A549 (cell line): Measurements from ENCODE around the gene PTPRJ.

Source experiments
- BHLHE40 ChIP-seq: IDR thresholded peaks from 2 replicates; pipeline ENCODE4 v1.6.1; 2012; ENCODE audit warnings: low read depth, low read length, inconsistent platforms
- EHMT2 ChIP-seq: fragments of 200-600 bp; sonication (generic); IDR thresholded peaks from 2 replicates; pipeline ENCODE4 v1.6.1; 2016; ENCODE audit warnings: antibody characterized with exemption, low read depth, mild to moderate bottlenecking, moderate library complexity
- FOSL2 ChIP-seq, 2 experiments: fragments of 450-650 bp in 1 of 2; fragments of >200 bp in 1 of 2; sonication (Bioruptor Twin) in 1 of 2; formaldehyde crosslinking; IDR thresholded peaks; 2 replicates each; pipeline versions ENCODE4 v1.5.0 to v1.6.1; 2016 to 2020; ENCODE audit warnings: mild to moderate bottlenecking in 1 of 2, moderate library complexity in 1 of 2
- FOXS1 ChIP-seq: fragments of 250-450 bp; sonication (Bioruptor Pico); IDR thresholded peaks from 2 replicates; pipeline ENCODE4 v1.5.0; 2020; ENCODE audit warnings: mild to moderate bottlenecking, moderate library complexity
- MYC ChIP-seq: IDR thresholded peaks from 2 replicates; pipeline ENCODE4 v1.6.1; 2012; ENCODE audit warnings: mild to moderate bottlenecking, inconsistent platforms, low read length, improper control_type of control experiment, borderline replicate concordance
- NPAS2 ChIP-seq: fragments of 250-450 bp; sonication (Bioruptor Pico); IDR thresholded peaks from 2 replicates; pipeline ENCODE4 v1.8.0; 2022; ENCODE audit warnings: mild to moderate bottlenecking, moderate library complexity, borderline replicate concordance
- NR3C1 ChIP-seq: fragments of >200 bp; sonication (Bioruptor Twin); formaldehyde crosslinking; IDR thresholded peaks from 3 replicates; pipeline ENCODE4 v1.6.1; 2017
- ZC3H11A ChIP-seq: fragments of 450-650 bp; IDR thresholded peaks from 2 replicates; pipeline ENCODE4 v1.6.1; 2014; ENCODE audit warnings: antibody characterized with exemption, mild to moderate bottlenecking
- ZSCAN20 ChIP-seq: fragments of 250-450 bp; sonication (Bioruptor Pico); IDR thresholded peaks from 2 replicates; pipeline ENCODE4 v1.8.0; 2022; ENCODE audit warnings: mild to moderate bottlenecking, moderate library complexity
- TF ChIP-seq, protein P1 (sequence below): IDR thresholded peaks from 2 replicates; pipeline ENCODE4 v1.6.1; 2012
- TF ChIP-seq, protein P2 (sequence below): fragments of >200 bp; sonication (Bioruptor Twin); formaldehyde crosslinking; IDR thresholded peaks from 3 replicates; pipeline ENCODE4 v1.5.1; 2016

DNA sequence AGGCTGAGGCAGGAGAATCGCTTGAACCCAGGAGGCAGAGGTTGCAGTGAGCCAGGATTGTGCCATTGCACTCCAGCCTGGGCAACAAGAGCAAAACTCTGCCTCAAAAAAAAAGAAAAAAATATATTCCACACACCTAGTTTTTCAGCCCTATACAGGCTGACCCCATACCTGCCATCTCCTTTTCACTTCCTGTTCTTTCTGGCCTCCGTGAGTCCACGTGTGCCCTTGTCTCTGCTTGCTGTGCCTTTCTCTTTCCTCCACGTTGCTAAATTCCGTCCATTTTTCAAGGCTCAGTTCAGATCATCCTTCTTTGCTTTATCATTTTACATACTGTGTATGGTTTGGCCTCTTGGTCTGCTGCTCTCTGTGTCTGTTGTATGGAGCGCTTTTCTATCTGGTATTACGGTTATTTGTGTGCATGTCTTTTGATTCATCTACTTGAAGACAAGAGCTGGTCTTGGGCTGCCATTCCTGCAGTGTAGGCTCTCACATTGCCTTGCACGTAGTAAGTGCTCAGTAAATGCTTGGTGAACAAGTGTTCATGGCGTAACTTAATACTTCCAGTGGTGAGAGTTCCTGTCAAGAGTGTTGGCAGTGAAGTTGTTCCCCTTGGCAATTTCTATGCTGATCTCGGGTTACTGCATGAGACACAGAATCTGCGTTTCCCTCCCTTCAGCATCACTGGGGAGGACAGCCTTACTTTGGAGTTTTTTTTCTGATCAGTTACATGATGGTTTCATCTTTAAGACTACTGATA is 57.5 kb downstream of the PTPRJ start:
- no peak for TF ChIP-seq EHMT2
- TF ChIP-seq ZSCAN20 (CRISPR knock-in tag): no peak
- no peak for TF ChIP-seq ZC3H11A
- TF ChIP-seq, protein P1, sequence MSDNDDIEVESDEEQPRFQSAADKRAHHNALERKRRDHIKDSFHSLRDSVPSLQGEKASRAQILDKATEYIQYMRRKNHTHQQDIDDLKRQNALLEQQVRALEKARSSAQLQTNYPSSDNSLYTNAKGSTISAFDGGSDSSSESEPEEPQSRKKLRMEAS: no peak
- TF ChIP-seq BHLHE40: no peak
- TF ChIP-seq, protein P2, sequence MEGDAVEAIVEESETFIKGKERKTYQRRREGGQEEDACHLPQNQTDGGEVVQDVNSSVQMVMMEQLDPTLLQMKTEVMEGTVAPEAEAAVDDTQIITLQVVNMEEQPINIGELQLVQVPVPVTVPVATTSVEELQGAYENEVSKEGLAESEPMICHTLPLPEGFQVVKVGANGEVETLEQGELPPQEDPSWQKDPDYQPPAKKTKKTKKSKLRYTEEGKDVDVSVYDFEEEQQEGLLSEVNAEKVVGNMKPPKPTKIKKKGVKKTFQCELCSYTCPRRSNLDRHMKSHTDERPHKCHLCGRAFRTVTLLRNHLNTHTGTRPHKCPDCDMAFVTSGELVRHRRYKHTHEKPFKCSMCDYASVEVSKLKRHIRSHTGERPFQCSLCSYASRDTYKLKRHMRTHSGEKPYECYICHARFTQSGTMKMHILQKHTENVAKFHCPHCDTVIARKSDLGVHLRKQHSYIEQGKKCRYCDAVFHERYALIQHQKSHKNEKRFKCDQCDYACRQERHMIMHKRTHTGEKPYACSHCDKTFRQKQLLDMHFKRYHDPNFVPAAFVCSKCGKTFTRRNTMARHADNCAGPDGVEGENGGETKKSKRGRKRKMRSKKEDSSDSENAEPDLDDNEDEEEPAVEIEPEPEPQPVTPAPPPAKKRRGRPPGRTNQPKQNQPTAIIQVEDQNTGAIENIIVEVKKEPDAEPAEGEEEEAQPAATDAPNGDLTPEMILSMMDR: no peak
- TF ChIP-seq NR3C1: no peak
- no peak for TF ChIP-seq FOSL2 (IDR thresholded peaks at IDR 0.05)
- TF ChIP-seq FOSL2 (CRISPR knock-in tag; IDR thresholded peaks at IDR 0.05): no peak
- no peak for TF ChIP-seq MYC
- no peak for TF ChIP-seq FOXS1 (CRISPR knock-in tag)
- TF ChIP-seq NPAS2 (CRISPR knock-in tag): no peak
